DND-41 (cell line): ENCODE results near the gene MMS22L.

ENCODE experiments used
- ATAC-seq: fragments of 200-7000 bp; cut with Tn5 transposase; 3 replicates; pipeline ENCODE4 v1.9.1; 2021; ENCODE audit warnings: low read depth; ENCODE audit not compliant: insufficient read depth
- DNase-seq: peaks from one replicate; pipeline ENCODE4 v3.0.0-alpha.2; 2020
- H2AFZ ChIP-seq: 2 replicates; pipeline ENCODE4 v1.6.0; 2012; ENCODE audit warnings: low read depth, low read length
- H3K27ac ChIP-seq: 2 replicates; pipeline ENCODE4 v1.5.1; 2012; ENCODE audit warnings: low read length, inconsistent platforms
- H3K27me3 ChIP-seq: fragments of 200-600 bp; sonication (generic); 2 replicates; pipeline ENCODE4 v1.6.0; 2012; ENCODE audit warnings: low read length, mild to moderate bottlenecking, inconsistent platforms; ENCODE audit not compliant: insufficient read depth, poor library complexity
- H3K36me3 ChIP-seq: 2 replicates; pipeline ENCODE4 v1.5.1; 2012; ENCODE audit warnings: low read length, inconsistent platforms; ENCODE audit not compliant: insufficient read depth
- H3K4me1 ChIP-seq: 2 replicates; pipeline ENCODE4 v1.5.1; 2012; ENCODE audit warnings: mild to moderate bottlenecking, low read length; ENCODE audit not compliant: insufficient read depth
- H3K4me2 ChIP-seq: 2 replicates; pipeline ENCODE4 v1.6.0; 2012; ENCODE audit warnings: mild to moderate bottlenecking, moderate library complexity, low read length, inconsistent platforms; ENCODE audit not compliant: insufficient read depth
- H3K4me3 ChIP-seq, 2 experiments: fragments of 200-600 bp in 1 of 2; shearing (Covaris generic) in 1 of 2; 2 replicates each; pipeline ENCODE4 v1.5.1; 2012 to 2016; ENCODE audit warnings: inconsistent platforms in 2 of 2, low read length in 2 of 2, mild to moderate bottlenecking in 2 of 2, low read depth in 1 of 2, moderate library complexity in 1 of 2
- H3K79me2 ChIP-seq: 2 replicates; pipeline ENCODE4 v1.6.0; 2012; ENCODE audit warnings: low read length, inconsistent platforms; ENCODE audit not compliant: insufficient read depth
- H3K9ac ChIP-seq: 2 replicates; pipeline ENCODE4 v1.6.0; 2012; ENCODE audit warnings: low read depth, mild to moderate bottlenecking, inconsistent platforms, low read length, moderate library complexity
- H3K9me3 ChIP-seq: 2 replicates; pipeline ENCODE4 v1.5.1; 2012; ENCODE audit warnings: low read length, moderate library complexity, mild to moderate bottlenecking, inconsistent platforms; ENCODE audit not compliant: insufficient read depth, severe bottlenecking
- H4K20me1 ChIP-seq: 2 replicates; pipeline ENCODE4 v1.6.0; 2012; ENCODE audit warnings: low read length; ENCODE audit not compliant: insufficient read depth
- CTCF ChIP-seq: IDR thresholded peaks from 2 replicates; pipeline ENCODE4 v1.5.1; 2012; ENCODE audit warnings: borderline replicate concordance, low read length, moderate library complexity, mild to moderate bottlenecking; ENCODE audit not compliant: poor library complexity, severe bottlenecking; ENCODE audit errors: extremely low read depth
- EZH2 ChIP-seq: IDR thresholded peaks from 3 replicates; pipeline ENCODE4 v1.6.1; 2012; ENCODE audit warnings: borderline replicate concordance, low read depth, mild to moderate bottlenecking, moderate library complexity, low read length, inconsistent platforms; ENCODE audit not compliant: severe bottlenecking

Gene MMS22L

GRCh38 chr6:97189767-97190166 is 93.2 kb downstream of the MMS22L start:
- ATAC-seq, result no peak
- TF ChIP-seq CTCF (no peak), EZH2 (no peak)
- no peaks in the 10 kb centered on the region for H3K4me1 ChIP-seq
- no peaks in the 10 kb centered on the region for H3K27me3 ChIP-seq
- no peak overlapping the region for H2AFZ ChIP-seq
- no peak for DNase-seq
- peaks cover 20% of the 10 kb centered on the region for H3K36me3 ChIP-seq
- no peaks in the 10 kb centered on the region; the same call in 1 of the 2 replicates for H4K20me1 ChIP-seq
- H3K4me3 ChIP-seq, result no peak overlapping the region
- H3K79me2 ChIP-seq, result peaks cover 4% of the 10 kb centered on the region; the same call in 1 of the 2 replicates
- H3K4me2 ChIP-seq, result no peak overlapping the region
- no peak overlapping the region for H3K9ac ChIP-seq
- no peak overlapping the region for H3K27ac ChIP-seq
- H3K9me3 ChIP-seq, result no peaks in the 10 kb centered on the region

- no peak for TF ChIP-seq CTCF
- no peak for ATAC-seq
- no peak overlapping the region for H2AFZ ChIP-seq
Observed at GRCh38 chr6:97187951-97188350, 95.1 kb downstream of the MMS22L start.

GRCh38 chr6:97186416-97186999 is 96.5 kb downstream of the MMS22L start:
- peak; percentile 75 for DNase-seq
- peaks cover 36% of the 10 kb centered on the region for H3K36me3 ChIP-seq

More at GRCh38 chr6:97187951-97188350, 95.1 kb downstream of the MMS22L start:
- Histone ChIP-seq H3K79me2 (peaks cover 3% of the 10 kb centered on the region; the same call in 1 of the 2 replicates), H3K36me3 (peaks cover 25% of the 10 kb centered on the region), H3K27ac (no peak overlapping the region), H3K27me3 (no peaks in the 10 kb centered on the region), H3K9me3 (no peaks in the 10 kb centered on the region), H3K4me1 (no peaks in the 10 kb centered on the region), H3K4me3 (no peak overlapping the region), H4K20me1 (no peaks in the 10 kb centered on the region; the same call in 1 of the 2 replicates), H3K4me2 (no peak overlapping the region), H3K9ac (no peak overlapping the region)
- no peak for DNase-seq

More at GRCh38 chr6:97186416-97186999, 96.5 kb downstream of the MMS22L start:
- H3K4me3 ChIP-seq, result no peak overlapping the region
- no peaks in the 10 kb centered on the region for H3K9me3 ChIP-seq
- H3K4me2 ChIP-seq, result no peak overlapping the region
- TF ChIP-seq EZH2, result no peak
- TF ChIP-seq CTCF, result peak; percentile 92
- H2AFZ ChIP-seq, result no peak overlapping the region
- no peaks in the 10 kb centered on the region; the same call in 1 of the 2 replicates for H4K20me1 ChIP-seq
- H3K79me2 ChIP-seq, result peaks cover 3% of the 10 kb centered on the region; the same call in 1 of the 2 replicates
- ATAC-seq, result peak; percentile 97
- H3K27ac ChIP-seq, result no peak overlapping the region
- H3K9ac ChIP-seq, result no peak overlapping the region
- no peaks in the 10 kb centered on the region for H3K4me1 ChIP-seq
- H3K27me3 ChIP-seq, result no peaks in the 10 kb centered on the region
